Measurements from ENCODE around the gene NUP153.

DNA sequence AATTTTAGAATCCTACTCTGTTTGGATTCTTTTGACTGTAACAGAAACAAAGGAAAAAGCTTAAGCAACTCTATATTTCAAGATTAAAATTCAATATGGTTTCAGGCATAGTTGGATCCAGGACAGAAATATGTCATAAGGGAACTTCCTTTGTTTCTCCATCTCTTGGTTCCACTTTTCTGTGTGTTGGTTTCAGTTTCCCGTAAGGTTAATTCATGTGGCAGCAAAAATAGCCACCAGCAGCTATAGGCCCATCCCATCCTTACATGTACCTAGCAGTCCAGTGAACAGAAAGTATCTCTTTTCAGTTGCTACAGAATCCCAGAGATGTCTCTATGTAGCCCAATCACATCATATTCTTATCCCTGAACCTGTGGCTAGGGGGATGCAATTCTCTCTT, 115.4 kb downstream of the NUP153 start:
- TF ChIP-seq, protein P1, sequence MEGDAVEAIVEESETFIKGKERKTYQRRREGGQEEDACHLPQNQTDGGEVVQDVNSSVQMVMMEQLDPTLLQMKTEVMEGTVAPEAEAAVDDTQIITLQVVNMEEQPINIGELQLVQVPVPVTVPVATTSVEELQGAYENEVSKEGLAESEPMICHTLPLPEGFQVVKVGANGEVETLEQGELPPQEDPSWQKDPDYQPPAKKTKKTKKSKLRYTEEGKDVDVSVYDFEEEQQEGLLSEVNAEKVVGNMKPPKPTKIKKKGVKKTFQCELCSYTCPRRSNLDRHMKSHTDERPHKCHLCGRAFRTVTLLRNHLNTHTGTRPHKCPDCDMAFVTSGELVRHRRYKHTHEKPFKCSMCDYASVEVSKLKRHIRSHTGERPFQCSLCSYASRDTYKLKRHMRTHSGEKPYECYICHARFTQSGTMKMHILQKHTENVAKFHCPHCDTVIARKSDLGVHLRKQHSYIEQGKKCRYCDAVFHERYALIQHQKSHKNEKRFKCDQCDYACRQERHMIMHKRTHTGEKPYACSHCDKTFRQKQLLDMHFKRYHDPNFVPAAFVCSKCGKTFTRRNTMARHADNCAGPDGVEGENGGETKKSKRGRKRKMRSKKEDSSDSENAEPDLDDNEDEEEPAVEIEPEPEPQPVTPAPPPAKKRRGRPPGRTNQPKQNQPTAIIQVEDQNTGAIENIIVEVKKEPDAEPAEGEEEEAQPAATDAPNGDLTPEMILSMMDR (conservative IDR thresholded peaks at IDR 0.05; ENCODE audit: low read depth, low read length) = no peak
- TF ChIP-seq EZH2 (IDR thresholded peaks at IDR 0.05; ENCODE audit: borderline replicate concordance, low read depth, low read length, poor library complexity, severe bottlenecking) = no peak

Data from A673 (cell line).